Neural cell (in vitro differentiated cells): ENCODE data around the gene LETMD1. TPM values are rescaled to one million over a fixed set of nuclear protein-coding genes. Genes with fewer than 3 reads are reported as not detected.

Source experiments
- H2AFZ ChIP-seq: fragments of 200-600, 300-800 bp; sonication (generic), shearing (Covaris generic); 2 replicates; pipeline ENCODE4 v1.6.0; 2014; ENCODE audit warnings: low read depth, mild to moderate bottlenecking, antibody characterized with exemption, low read length, moderate library complexity
- H3F3A ChIP-seq: fragments of 200-600 bp; shearing (Covaris generic); 2 replicates; pipeline ENCODE4 v1.6.1; 2016; ENCODE audit warnings: mild to moderate bottlenecking, moderate library complexity, mixed read lengths, antibody characterized with exemption, low read length; ENCODE audit not compliant: insufficient read depth, poor library complexity, severe bottlenecking
- H3K27ac ChIP-seq: fragments of 200-600, 300-800 bp; sonication (generic), shearing (Covaris generic); 2 replicates; pipeline ENCODE4 v1.5.1; 2014; ENCODE audit warnings: mild to moderate bottlenecking, low read length, moderate library complexity
- H3K27me3 ChIP-seq: fragments of 300-800, 200-600 bp; sonication (generic), shearing (Covaris generic); 2 replicates; pipeline ENCODE4 v1.6.0; 2014; ENCODE audit warnings: mild to moderate bottlenecking, low read depth, low read length, moderate library complexity; ENCODE audit not compliant: insufficient read depth
- H3K36me3 ChIP-seq: fragments of 300-800, 200-600 bp; sonication (generic), shearing (Covaris generic); 2 replicates; pipeline ENCODE4 v1.5.1; 2014; ENCODE audit warnings: mild to moderate bottlenecking, antibody characterized with exemption, low read length, moderate library complexity; ENCODE audit not compliant: insufficient read depth
- H3K4me2 ChIP-seq: fragments of 300-800, 200-600 bp; sonication (generic), shearing (Covaris generic); 2 replicates; pipeline ENCODE4 v1.6.0; 2014; ENCODE audit warnings: mild to moderate bottlenecking, low read length
- H3K4me3 ChIP-seq: fragments of 300-800, 200-600 bp; sonication (generic), shearing (Covaris generic); 2 replicates; pipeline ENCODE4 v1.5.1; 2014; ENCODE audit warnings: mild to moderate bottlenecking, low read length, moderate library complexity
- H3K79me2 ChIP-seq: fragments of 200-600 bp; shearing (Covaris generic); replicated peaks from 2 replicates; pipeline ENCODE4 v1.6.0; 2014; ENCODE audit warnings: mild to moderate bottlenecking, low read length, moderate library complexity; ENCODE audit not compliant: insufficient read depth
- H3K9ac ChIP-seq: fragments of 300-800, 200-600 bp; sonication (generic), shearing (Covaris generic); 2 replicates; pipeline ENCODE4 v1.6.1; 2016; ENCODE audit warnings: mild to moderate bottlenecking, low read length, mixed read lengths
- H3K9me2 ChIP-seq: fragments of 200-600 bp; shearing (Covaris generic); 2 replicates; pipeline ENCODE4 v1.6.1; 2016; ENCODE audit warnings: mild to moderate bottlenecking, low read length, mixed read lengths; ENCODE audit not compliant: insufficient read depth
- H3K9me3 ChIP-seq: fragments of 200-600, 300-800 bp; sonication (generic), shearing (Covaris generic); 2 replicates; pipeline ENCODE4 v1.6.1; 2016; ENCODE audit warnings: mild to moderate bottlenecking, mixed run types, low read length, moderate library complexity, mixed read lengths
- H4K20me1 ChIP-seq: fragments of 200-600 bp; shearing (Covaris generic); 2 replicates; pipeline ENCODE4 v1.6.1; 2016; ENCODE audit warnings: mild to moderate bottlenecking, mixed run types; ENCODE audit not compliant: insufficient read depth
- CTCF ChIP-seq: fragments of 450-650 bp; IDR thresholded peaks from 2 replicates; pipeline ENCODE4 v1.5.1; 2014; ENCODE audit warnings: antibody characterized with exemption, mild to moderate bottlenecking, moderate library complexity; ENCODE audit not compliant: poor library complexity, severe bottlenecking
- EP300 ChIP-seq: fragments of 450-650 bp; conservative IDR thresholded peaks from 2 replicates; pipeline ENCODE4 v1.6.1; 2014; ENCODE audit warnings: antibody characterized with exemption, mild to moderate bottlenecking, moderate library complexity; ENCODE audit not compliant: poor library complexity, severe bottlenecking
- EZH2 ChIP-seq: fragments of 200-600, 300-800 bp; shearing (Covaris generic), sonication (generic); IDR thresholded peaks from 2 replicates; pipeline ENCODE4 v1.6.1; 2014; ENCODE audit warnings: antibody characterized with exemption, low read length, borderline replicate concordance, mild to moderate bottlenecking; ENCODE audit not compliant: insufficient read depth, poor library complexity, severe bottlenecking
- MXI1 ChIP-seq: fragments of 450-650 bp; conservative IDR thresholded peaks from 2 replicates; pipeline ENCODE4 v1.6.1; 2014; ENCODE audit warnings: antibody characterized with exemption, mild to moderate bottlenecking; ENCODE audit not compliant: poor library complexity, severe bottlenecking
- POLR2AphosphoS5 ChIP-seq: IDR thresholded peaks from 2 replicates; pipeline ENCODE4 v1.6.1; 2012
- RAD21 ChIP-seq: fragments of 450-650 bp; conservative IDR thresholded peaks from 2 replicates; pipeline ENCODE4 v1.6.1; 2014; ENCODE audit warnings: antibody characterized with exemption, mild to moderate bottlenecking, moderate library complexity
- SMC3 ChIP-seq: fragments of 450-650 bp; conservative IDR thresholded peaks from 2 replicates; pipeline ENCODE4 v1.6.1; 2014; ENCODE audit warnings: antibody characterized with exemption, mild to moderate bottlenecking, moderate library complexity; ENCODE audit not compliant: poor library complexity
- TAF1 ChIP-seq: IDR thresholded peaks from 2 replicates; pipeline ENCODE4 v1.6.1; 2012; ENCODE audit warnings: low read depth
- polyA plus RNA-seq: library from polyadenylated mRNA; depleted of rRNA; stranded (reverse); fragments of >200 nt; gene quantifications from 2 replicates; pipeline ENCODE4 v1.2.3, GENCODE V29; 2014
- TF ChIP-seq, protein P1 (sequence below): IDR thresholded peaks from 2 replicates; pipeline ENCODE4 v1.6.1; 2012; ENCODE audit warnings: borderline replicate concordance

LETMD1 gene
- polyA plus RNA-seq, 1 donor from 2014 or later = 101 TPM

- H3K9me2 ChIP-seq = no peaks in the 10 kb centered on the region
- H3K4me3 ChIP-seq = no peak overlapping the region
- no peaks in the 10 kb centered on the region for H3K36me3 ChIP-seq
- H3K79me2 ChIP-seq = no peaks in the 10 kb centered on the region
- H3K9me3 ChIP-seq = no peaks in the 10 kb centered on the region
- H3K9ac ChIP-seq = no peak overlapping the region
- H3K4me2 ChIP-seq = no peak overlapping the region
- H3F3A ChIP-seq = no peaks in the 10 kb centered on the region
- H3K27ac ChIP-seq = no peak overlapping the region
- no peaks in the 10 kb centered on the region for H4K20me1 ChIP-seq
- no peaks in the 10 kb centered on the region for H3K27me3 ChIP-seq
- H2AFZ ChIP-seq = no peak overlapping the region
- TF ChIP-seq SMC3 = no peak
- no peak for TF ChIP-seq TAF1
Measured at GRCh38 chr12:51004504-51004903, 43.6 kb upstream of the LETMD1 start.

- TF ChIP-seq CTCF = no peak
- TF ChIP-seq EP300 = no peak
- TF ChIP-seq POLR2AphosphoS5 = no peak
- no peak for TF ChIP-seq RAD21
- no peak for TF ChIP-seq EZH2
- TF ChIP-seq TAF1 = no peak
- TF ChIP-seq SMC3 = no peak
- TF ChIP-seq MXI1 = no peak
- Histone ChIP-seq H3K4me2 (no peak overlapping the region), H3K27me3 (no peaks in the 10 kb centered on the region), H3K9me2 (no peaks in the 10 kb centered on the region), H2AFZ (no peak overlapping the region), H3K4me3 (no peak overlapping the region), H3K9me3 (no peaks in the 10 kb centered on the region), H3K9ac (no peak overlapping the region), H3K27ac (no peak overlapping the region), H3F3A (no peaks in the 10 kb centered on the region), H3K79me2 (no peaks in the 10 kb centered on the region), H3K36me3 (no peaks in the 10 kb centered on the region), H4K20me1 (no peaks in the 10 kb centered on the region)
Measured at GRCh38 chr12:51005030-51005429, 43.1 kb upstream of the LETMD1 start.

DNA sequence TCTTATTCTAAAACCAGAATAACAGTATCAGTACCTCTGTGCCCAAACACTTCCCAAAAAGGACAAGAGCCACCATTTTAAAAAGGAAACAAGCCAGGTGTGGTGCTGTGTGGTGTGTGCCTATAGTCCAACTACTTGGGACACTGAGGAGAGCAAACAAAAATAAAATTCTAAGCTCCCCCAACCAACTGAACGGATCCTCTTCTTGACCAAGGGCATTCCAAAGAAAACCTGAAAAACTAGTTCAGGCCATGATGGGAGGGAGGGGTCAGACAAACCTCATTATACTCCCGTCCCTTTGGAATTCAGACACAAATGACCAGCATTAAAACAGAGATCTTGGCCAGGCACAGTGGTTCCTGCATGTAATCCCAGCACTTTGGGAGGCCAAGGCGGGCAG, 42.5 kb upstream of the LETMD1 start:
- H3K27ac ChIP-seq = no peak overlapping the region
- H3K36me3 ChIP-seq = no peaks in the 10 kb centered on the region
- no peaks in the 10 kb centered on the region for H3K79me2 ChIP-seq

More for the DNA sequence above, 42.5 kb upstream of the LETMD1 start:
- H3F3A ChIP-seq = no peaks in the 10 kb centered on the region
- no peaks in the 10 kb centered on the region for H3K9me2 ChIP-seq
- H3K27me3 ChIP-seq = no peaks in the 10 kb centered on the region
- no peaks in the 10 kb centered on the region for H4K20me1 ChIP-seq
- TF ChIP-seq, protein P1, sequence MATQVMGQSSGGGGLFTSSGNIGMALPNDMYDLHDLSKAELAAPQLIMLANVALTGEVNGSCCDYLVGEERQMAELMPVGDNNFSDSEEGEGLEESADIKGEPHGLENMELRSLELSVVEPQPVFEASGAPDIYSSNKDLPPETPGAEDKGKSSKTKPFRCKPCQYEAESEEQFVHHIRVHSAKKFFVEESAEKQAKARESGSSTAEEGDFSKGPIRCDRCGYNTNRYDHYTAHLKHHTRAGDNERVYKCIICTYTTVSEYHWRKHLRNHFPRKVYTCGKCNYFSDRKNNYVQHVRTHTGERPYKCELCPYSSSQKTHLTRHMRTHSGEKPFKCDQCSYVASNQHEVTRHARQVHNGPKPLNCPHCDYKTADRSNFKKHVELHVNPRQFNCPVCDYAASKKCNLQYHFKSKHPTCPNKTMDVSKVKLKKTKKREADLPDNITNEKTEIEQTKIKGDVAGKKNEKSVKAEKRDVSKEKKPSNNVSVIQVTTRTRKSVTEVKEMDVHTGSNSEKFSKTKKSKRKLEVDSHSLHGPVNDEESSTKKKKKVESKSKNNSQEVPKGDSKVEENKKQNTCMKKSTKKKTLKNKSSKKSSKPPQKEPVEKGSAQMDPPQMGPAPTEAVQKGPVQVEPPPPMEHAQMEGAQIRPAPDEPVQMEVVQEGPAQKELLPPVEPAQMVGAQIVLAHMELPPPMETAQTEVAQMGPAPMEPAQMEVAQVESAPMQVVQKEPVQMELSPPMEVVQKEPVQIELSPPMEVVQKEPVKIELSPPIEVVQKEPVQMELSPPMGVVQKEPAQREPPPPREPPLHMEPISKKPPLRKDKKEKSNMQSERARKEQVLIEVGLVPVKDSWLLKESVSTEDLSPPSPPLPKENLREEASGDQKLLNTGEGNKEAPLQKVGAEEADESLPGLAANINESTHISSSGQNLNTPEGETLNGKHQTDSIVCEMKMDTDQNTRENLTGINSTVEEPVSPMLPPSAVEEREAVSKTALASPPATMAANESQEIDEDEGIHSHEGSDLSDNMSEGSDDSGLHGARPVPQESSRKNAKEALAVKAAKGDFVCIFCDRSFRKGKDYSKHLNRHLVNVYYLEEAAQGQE = no peak
- no peak for TF ChIP-seq CTCF
- no peak for TF ChIP-seq RAD21
- TF ChIP-seq TAF1 = no peak
- H2AFZ ChIP-seq = no peak overlapping the region
- no peak overlapping the region for H3K4me2 ChIP-seq
- H3K9ac ChIP-seq = no peak overlapping the region
- H3K4me3 ChIP-seq = no peak overlapping the region
- H3K9me3 ChIP-seq = no peaks in the 10 kb centered on the region
